Measurements from ENCODE around the gene DNASE1L3. TPM values are rescaled to one million over a fixed set of nuclear protein-coding genes. Genes with fewer than 3 reads are reported as not detected.

Gene DNASE1L3
- total and polyA plus RNA-seq, 5 experiments from 2014 or later: 0.66 TPM; not detected in 4

Other genes starting within 250 kb of the DNASE1L3 start
- 10 to 100 TPM; 75.2 to 76.7 TPM for gene FLNB, start 202.6 kb downstream of the DNASE1L3 start, total RNA-seq
- 10 to 100 TPM; 11.8 to 32.2 (median 24.4) TPM for gene FLNB, start 202.6 kb downstream of the DNASE1L3 start, polyA plus RNA-seq
- 1 to 10 TPM; 6.0 to 6.1 TPM for gene ABHD6, start 26.8 kb upstream of the DNASE1L3 start, total RNA-seq
- gene ABHD6, start 26.8 kb upstream of the DNASE1L3 start, polyA plus RNA-seq: 1 to 10 TPM; 4.4 to 6.0 (median 5.4) TPM
- 10 to 100 TPM; 19.4 to 20.4 TPM for gene RPP14, start 95.3 kb upstream of the DNASE1L3 start, total RNA-seq
- gene RPP14, start 95.3 kb upstream of the DNASE1L3 start, polyA plus RNA-seq: 1 to 10 TPM; 7.5 to 8.5 (median 7.8) TPM
- 1 to 10 TPM; 6.4 to 8.6 TPM for gene HTD2, start 95.5 kb upstream of the DNASE1L3 start, total RNA-seq
- 10 to 100 TPM; 17.4 to 31.2 (median 23.7) TPM for gene HTD2, start 95.5 kb upstream of the DNASE1L3 start, polyA plus RNA-seq
- 10 to 100 TPM; 24.1 to 26.6 TPM for gene PXK, start 121.9 kb upstream of the DNASE1L3 start, total RNA-seq
- gene PXK, start 121.9 kb upstream of the DNASE1L3 start, polyA plus RNA-seq: 10 to 100 TPM; 16.3 to 21.9 (median 21.0) TPM
- gene PDHB, start 222.9 kb upstream of the DNASE1L3 start, total RNA-seq: 10 to 100 TPM; 60.2 to 66.4 TPM
- gene PDHB, start 222.9 kb upstream of the DNASE1L3 start, polyA plus RNA-seq: 100 to 1,000 TPM in 1 of 3 donors, 10 to 100 TPM in 2; 92.2 to 120 (median 95.3) TPM

All from naive thymus-derived CD8-positive, alpha-beta T cell (primary cell).